Gastrocnemius medialis (tissue), 4 donors: Measurements from ENCODE around the gene ACOT7. TPM values are rescaled to one million over a fixed set of nuclear protein-coding genes. Genes with fewer than 3 reads are reported as not detected.

ENCODE experiments used
- ATAC-seq, 2 donors: fragments of 150-250 bp; one replicate each; pipeline ENCODE4 v1.9.1; 2016
- DNase-seq, 2 donors: peaks; one replicate each; pipeline ENCODE4 v3.0.0-alpha.2; 2019
- H3K27ac ChIP-seq, 4 donors: fragments of 200-600 bp; sonication (generic); 1 replicate in 1 of 4; 2 replicates in 3 of 4; pipeline ENCODE4 v1.5.1; 2016 to 2018; ENCODE audit warnings: mild to moderate bottlenecking in 2 of 4, moderate library complexity in 1 of 4
- H3K27me3 ChIP-seq, 3 donors: fragments of 200-600 bp; sonication (generic) in 2 of 3; 1 replicate in 1 of 3; 2 replicates in 2 of 3; pipeline versions ENCODE4 v1.5.1 to v1.6.0; 2016 to 2019; ENCODE audit warnings: mild to moderate bottlenecking in 1 of 3, moderate library complexity in 1 of 3
- H3K36me3 ChIP-seq, 2 donors: fragments of 200-600 bp; sonication (generic) in 1 of 2; one replicate each; pipeline ENCODE4 v1.5.1; 2017 to 2018
- H3K4me1 ChIP-seq, 2 donors: fragments of 200-600 bp; sonication (generic) in 1 of 2; one replicate each; pipeline ENCODE4 v1.5.1; 2016 to 2017; ENCODE audit warnings: mild to moderate bottlenecking in 2 of 2
- H3K4me3 ChIP-seq, 4 donors: fragments of 200-600 bp; sonication (generic) in 3 of 4; 1 replicate in 1 of 4; 2 replicates in 3 of 4; pipeline ENCODE4 v1.5.1; 2016 to 2019; ENCODE audit warnings: mild to moderate bottlenecking in 2 of 4
- H3K9me3 ChIP-seq, 3 donors: fragments of 200-600 bp; sonication (generic) in 2 of 3; 1 replicate in 1 of 3; 2 replicates in 2 of 3; pipeline ENCODE4 v1.5.1; 2016 to 2019
- CTCF ChIP-seq, 5 experiments: fragments of 450-650 bp in 3 of 5; fragments of 200-600 bp in 2 of 5; sonication (generic) in 2 of 5; IDR thresholded peaks in 4 of 5; conservative IDR thresholded peaks in 1 of 5; 1 replicate in 4 of 5; 2 replicates in 1 of 5; pipeline ENCODE4 v1.5.1; 2016 to 2019; ENCODE audit warnings: antibody characterized with exemption in 5 of 5, mild to moderate bottlenecking in 3 of 5, moderate library complexity in 3 of 5
- POLR2A ChIP-seq, 2 donors: fragments of 450-650 bp; IDR thresholded peaks; one replicate each; pipeline ENCODE4 v1.6.1; 2017; ENCODE audit warnings: antibody characterized with exemption in 2 of 2, mild to moderate bottlenecking in 2 of 2, moderate library complexity in 2 of 2
- in situ Hi-C, 4 donors: fragments of 200-750 bp; cut with MboI; loops; one replicate each; pipeline versions ENCODE4 v1.15.0 to v1.8.0; 2017; ENCODE audit warnings: low sequenced_read_pairs in 4 of 4
- intact Hi-C: fragments of 100-400 bp; cut with DNase I; formaldehyde crosslinking; loops from one replicate; pipeline ENCODE4 v1.15.1; 2023; ENCODE audit warnings: low total_unique reads
- total RNA-seq, 4 donors: library from RNA; depleted of rRNA; stranded (reverse); fragments of >200 nt; gene quantifications; one replicate each; pipeline versions ENCODE4 v1.1.0 to v1.2.3, GENCODE V29; 2016

Gene ACOT7
- total RNA-seq, 4 donors from 2014 or later, result 1.3 to 5.8 (median 3.2) TPM

DNA sequence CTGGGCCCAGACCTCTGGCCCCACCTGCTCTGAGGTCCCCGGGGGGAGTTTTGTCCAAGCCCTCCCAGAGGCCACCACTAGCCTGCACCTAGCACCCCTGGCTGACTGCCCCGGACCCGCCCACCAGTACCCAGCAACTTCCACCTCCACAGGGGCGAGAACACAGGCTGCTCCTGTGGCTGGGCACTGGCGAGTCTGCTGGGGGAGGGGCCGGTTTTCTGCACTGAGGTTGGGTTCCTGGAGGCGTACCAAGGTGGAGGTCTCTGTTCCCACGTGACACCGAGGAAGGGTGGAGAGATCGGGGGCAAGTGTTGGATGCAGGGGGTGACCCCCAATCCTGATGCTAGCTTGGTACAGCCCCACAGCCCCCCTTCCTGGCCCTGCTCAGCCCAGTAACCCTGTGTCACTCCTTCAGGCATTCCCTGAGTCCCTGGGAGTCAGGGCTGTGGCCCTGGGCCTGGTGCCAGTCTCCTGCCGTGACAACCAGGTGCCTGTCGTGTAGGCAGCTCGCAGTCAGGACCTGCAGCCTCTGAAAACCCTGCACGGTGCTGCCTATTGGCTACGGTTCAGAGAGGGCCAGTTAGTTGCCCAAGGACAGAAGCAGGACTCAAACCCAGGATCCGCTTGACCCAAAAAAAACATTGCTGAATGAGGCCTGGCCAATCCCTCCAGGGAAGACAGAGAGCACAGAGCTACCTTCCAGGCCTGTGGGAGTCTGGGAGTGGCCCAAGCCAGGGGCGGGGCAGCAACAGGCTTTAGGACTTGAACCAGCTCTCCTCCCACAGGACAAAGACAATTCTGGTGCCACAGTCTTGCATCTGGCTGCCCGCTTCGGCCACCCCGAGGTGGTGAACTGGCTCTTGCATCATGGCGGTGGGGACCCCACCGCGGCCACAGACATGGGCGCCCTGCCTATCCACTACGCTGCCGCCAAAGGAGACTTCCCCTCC is 34.1 kb upstream of the ACOT7 start:
- in situ Hi-C loops, result no loop called here
- H3K27me3 ChIP-seq, result peaks cover 54 to 74% (median 63%) of the 10 kb centered on the region in 3 donors
- intact Hi-C loops, result no loop called here
- no peak for ATAC-seq
- H3K4me3 ChIP-seq, result no peak overlapping the region
- no peaks in the 10 kb centered on the region for H3K36me3 ChIP-seq
- TF ChIP-seq CTCF (IDR thresholded peaks at IDR 0.05 in 4 of 5, conservative IDR thresholded peaks at IDR 0.05 in 1 of 5), result no peak
- no peak for TF ChIP-seq POLR2A (IDR thresholded peaks at IDR 0.05)
- H3K9me3 ChIP-seq, result no peaks in the 10 kb centered on the region
- no peak overlapping the region for H3K27ac ChIP-seq
- no peak for DNase-seq
- H3K4me1 ChIP-seq, result peaks cover 9% of the 10 kb centered on the region in 2 donors

DNA sequence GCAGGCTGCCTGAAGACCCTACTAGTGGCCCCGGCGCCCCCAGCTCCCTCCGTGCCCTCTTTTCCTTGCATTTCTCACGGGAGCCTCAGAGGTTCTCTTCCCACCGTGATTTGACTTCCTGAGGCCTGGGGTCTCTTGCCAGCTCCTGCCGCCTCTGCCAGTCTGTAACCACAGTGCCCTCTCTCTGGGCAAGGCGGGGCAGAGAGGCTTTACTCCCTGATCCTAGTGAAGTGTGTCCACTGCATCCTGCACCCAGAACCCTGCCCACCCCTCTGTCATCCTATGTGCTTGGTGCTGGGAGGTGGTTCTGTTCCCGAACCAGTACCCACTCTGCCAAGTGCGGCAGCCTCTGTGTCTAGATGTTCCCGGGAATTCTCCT is 33.4 kb upstream of the ACOT7 start:
- peaks cover 9% of the 10 kb centered on the region in 2 donors for H3K4me1 ChIP-seq
- no peak overlapping the region for H3K27ac ChIP-seq
- H3K27me3 ChIP-seq, result peaks cover 57 to 81% (median 71%) of the 10 kb centered on the region in 3 donors
- H3K4me3 ChIP-seq, result no peak overlapping the region
- no peaks in the 10 kb centered on the region for H3K36me3 ChIP-seq
- intact Hi-C loops (no loop called here), in situ Hi-C loops (no loop called here)
- DNase-seq (no peak), ATAC-seq (no peak)
- TF ChIP-seq POLR2A (IDR thresholded peaks at IDR 0.05) (no peak), CTCF (IDR thresholded peaks at IDR 0.05 in 4 of 5, conservative IDR thresholded peaks at IDR 0.05 in 1 of 5) (no peak)
- H3K9me3 ChIP-seq, result no peaks in the 10 kb centered on the region

- Histone ChIP-seq H3K27me3 (peaks cover 63 to 87% (median 76%) of the 10 kb centered on the region in 3 donors), H3K9me3 (no peaks in the 10 kb centered on the region), H3K4me3 (no peak overlapping the region), H3K36me3 (no peaks in the 10 kb centered on the region), H3K27ac (no peak overlapping the region), H3K4me1 (peaks cover 9% of the 10 kb centered on the region in 2 donors)
- intact Hi-C loops (no loop called here), in situ Hi-C loops (no loop called here)
- DNase-seq (no peak), ATAC-seq (no peak)
- no peak for TF ChIP-seq CTCF (IDR thresholded peaks at IDR 0.05 in 4 of 5, conservative IDR thresholded peaks at IDR 0.05 in 1 of 5)
- TF ChIP-seq POLR2A (IDR thresholded peaks at IDR 0.05), result no peak
These were observed 32.9 kb upstream of the ACOT7 start for GRCh38 chr1:6426277-6426971.

DNA sequence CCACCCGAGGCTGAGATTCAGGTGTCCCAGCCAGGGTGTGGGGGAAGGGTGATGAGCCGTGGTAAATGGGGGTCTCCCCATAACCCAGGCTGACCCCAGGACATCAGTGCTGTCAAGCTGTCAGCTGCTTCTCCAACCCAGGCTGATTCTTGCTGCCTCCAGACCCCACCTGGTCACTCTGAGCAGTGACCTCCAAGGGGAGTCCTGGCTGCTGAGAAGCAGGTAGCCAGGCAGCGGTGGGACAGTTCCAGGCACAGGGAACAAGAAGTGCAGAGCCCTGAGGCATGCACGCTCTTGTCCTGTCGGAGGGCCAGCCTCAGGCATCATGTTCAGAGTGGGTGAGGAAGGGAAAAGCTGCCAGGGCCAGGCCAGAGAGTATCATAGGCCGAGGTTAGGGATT is 32.1 kb upstream of the ACOT7 start:
- Histone ChIP-seq H3K4me1 (peaks cover 9 to 10% of the 10 kb centered on the region in 2 donors), H3K4me3 (no peak overlapping the region), H3K36me3 (no peaks in the 10 kb centered on the region), H3K27me3 (peaks cover 70 to 92% (median 82%) of the 10 kb centered on the region in 3 donors), H3K27ac (no peak overlapping the region), H3K9me3 (no peaks in the 10 kb centered on the region)
- TF ChIP-seq POLR2A (IDR thresholded peaks at IDR 0.05), result no peak
- no peak for TF ChIP-seq CTCF (IDR thresholded peaks at IDR 0.05 in 4 of 5, conservative IDR thresholded peaks at IDR 0.05 in 1 of 5)
- in situ Hi-C loops, result no loop called here
- no peak for ATAC-seq
- intact Hi-C loops, result no loop called here
- no peak for DNase-seq
